SK-N-SH treated with all-trans-retinoic acid at 6 μM for 48 hours (cell line): ENCODE results near the gene NECTIN3.

Source experiments
- ESRRG ChIP-seq: fragments of 250-450 bp; sonication (Bioruptor Pico); IDR thresholded peaks from 2 replicates; pipeline ENCODE4 v1.6.1; 2021; ENCODE audit warnings: mild to moderate bottlenecking
- OSR1 ChIP-seq: fragments of 250-450 bp; sonication (Bioruptor Pico); IDR thresholded peaks from 2 replicates; pipeline ENCODE4 v1.8.0; 2022; ENCODE audit warnings: moderate library complexity, mild to moderate bottlenecking, inconsistent platforms
- PATZ1 ChIP-seq: fragments of 250-450 bp; sonication (Bioruptor Pico); IDR thresholded peaks from 2 replicates; pipeline ENCODE4 v1.8.0; 2020; ENCODE audit warnings: mild to moderate bottlenecking, moderate library complexity, borderline replicate concordance
- PPARA ChIP-seq: fragments of 250-450 bp; sonication (Bioruptor Pico); IDR thresholded peaks from 2 replicates; pipeline ENCODE4 v1.5.0; 2020; ENCODE audit warnings: mild to moderate bottlenecking, borderline replicate concordance
- ZFP30 ChIP-seq: fragments of 450-650 bp; formaldehyde crosslinking; IDR thresholded peaks from 2 replicates; pipeline ENCODE4 v1.5.0; 2022; ENCODE audit warnings: mild to moderate bottlenecking, moderate library complexity

DNA sequence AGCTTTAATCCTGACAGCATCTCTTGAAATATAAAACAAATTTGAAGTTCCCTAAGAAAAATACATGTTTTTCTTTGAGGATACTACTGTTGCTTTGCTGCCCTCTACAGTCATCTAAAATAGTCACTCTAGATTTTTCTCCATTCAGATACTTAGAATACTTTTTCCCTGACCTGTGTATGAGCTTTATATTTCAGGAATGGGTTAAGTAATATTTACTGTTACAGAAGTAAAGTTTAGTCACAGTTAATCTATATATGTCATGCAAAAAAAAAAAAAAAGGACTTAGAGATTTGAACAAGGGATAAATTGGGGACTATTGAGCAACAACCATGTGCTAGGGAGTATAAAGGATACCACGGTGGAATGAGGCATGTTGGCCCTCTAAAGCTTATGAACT lies 8.8 kb downstream of the NECTIN3 start:
- TF ChIP-seq PPARA (CRISPR knock-in tag) (no peak), OSR1 (CRISPR knock-in tag) (no peak), PATZ1 (CRISPR knock-in tag) (no peak), ZFP30 (CRISPR knock-in tag) (no peak), ESRRG (no peak)
